HS-27A (cell line): Measurements from ENCODE around the gene PHLPP2.

Experiments used
- DNase-seq: peaks from one replicate; pipeline ENCODE4 v3.0.0-alpha.2; 2012; ENCODE audit warnings: low read depth, missing footprints

Gene PHLPP2

DNA sequence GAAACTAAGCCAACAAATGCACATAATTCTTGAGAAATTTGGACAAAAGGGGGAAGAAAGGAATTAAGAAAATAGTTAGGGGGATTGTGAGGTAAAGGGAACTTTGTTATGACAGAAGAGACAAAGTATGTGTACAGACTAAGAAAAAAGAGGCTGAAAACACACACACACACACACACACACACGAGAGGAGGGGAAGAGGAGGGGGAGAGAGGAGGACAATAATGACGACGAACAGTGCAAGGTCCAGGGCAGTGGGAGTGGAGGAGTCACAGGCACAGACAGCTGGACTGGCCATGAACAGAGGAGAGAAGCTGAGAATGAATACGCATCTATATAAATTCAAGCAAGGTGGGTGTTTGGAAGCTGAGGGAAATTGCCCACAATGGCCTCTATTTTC is 54.0 kb downstream of the PHLPP2 start:
- no peak for DNase-seq

DNA sequence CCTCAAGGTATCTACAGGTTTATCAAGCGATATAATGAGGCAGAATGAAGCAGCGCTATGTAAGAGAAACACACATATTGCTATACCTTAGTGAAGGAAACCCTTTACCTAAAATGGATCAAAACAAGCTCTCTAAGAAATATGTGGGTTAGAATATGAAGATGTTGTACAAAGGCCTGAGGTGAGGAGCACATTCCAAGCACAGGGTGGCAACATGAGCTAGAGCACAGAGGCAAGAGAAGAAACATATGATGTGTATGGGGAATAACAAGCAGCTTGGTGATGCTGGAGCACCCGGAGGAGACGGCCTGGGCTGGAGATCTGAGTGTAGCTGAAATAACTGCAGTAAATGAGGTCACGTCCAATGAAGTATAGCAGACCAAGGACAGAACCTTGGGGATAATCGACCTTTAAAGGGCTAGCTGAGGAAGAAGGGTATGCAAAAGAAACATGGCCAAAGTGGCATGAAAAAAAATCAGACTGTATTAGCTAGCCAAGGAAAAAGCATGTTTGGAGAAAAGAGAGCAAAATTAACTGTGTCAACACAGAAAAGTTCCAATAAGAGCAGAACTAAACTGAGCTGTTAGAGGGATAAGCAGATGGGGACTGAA is 54.5 kb downstream of the PHLPP2 start:
- no peak for DNase-seq

DNA sequence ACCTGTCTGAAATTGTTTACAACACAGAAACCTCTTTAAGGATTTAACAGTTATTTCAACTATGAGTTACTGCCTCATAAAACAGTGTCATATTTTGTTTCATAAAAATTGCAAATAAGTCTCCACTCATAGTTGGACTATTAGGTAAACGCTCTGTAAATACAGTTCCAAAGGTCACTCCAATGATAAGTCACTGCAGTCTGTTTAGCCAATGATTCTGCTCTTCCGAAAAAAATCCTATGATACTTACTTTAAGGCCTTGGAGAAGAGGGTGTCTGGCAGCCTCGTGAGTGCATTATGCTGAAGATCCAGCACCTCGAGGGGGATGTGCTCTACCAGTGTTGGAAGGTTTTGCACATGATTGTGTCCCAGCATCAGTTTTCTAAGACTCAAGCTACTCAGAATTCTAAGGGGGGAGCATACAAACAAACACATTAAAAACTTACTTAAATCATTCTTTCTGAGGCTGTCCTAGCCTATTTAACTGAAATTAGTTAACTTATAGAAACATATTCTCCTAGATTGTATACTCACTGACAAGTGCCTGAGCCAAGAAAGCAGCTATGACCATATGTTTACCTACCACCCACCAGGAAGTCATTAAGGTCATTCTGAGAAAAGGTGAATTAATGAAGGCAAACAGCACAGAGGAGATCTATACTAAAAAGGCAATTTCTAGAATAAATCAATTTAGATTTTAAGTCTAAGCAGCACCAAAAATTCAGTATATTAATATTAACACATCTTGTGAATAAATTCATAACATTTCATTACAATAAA is 57.4 kb downstream of the PHLPP2 start:
- no peak for DNase-seq

DNA sequence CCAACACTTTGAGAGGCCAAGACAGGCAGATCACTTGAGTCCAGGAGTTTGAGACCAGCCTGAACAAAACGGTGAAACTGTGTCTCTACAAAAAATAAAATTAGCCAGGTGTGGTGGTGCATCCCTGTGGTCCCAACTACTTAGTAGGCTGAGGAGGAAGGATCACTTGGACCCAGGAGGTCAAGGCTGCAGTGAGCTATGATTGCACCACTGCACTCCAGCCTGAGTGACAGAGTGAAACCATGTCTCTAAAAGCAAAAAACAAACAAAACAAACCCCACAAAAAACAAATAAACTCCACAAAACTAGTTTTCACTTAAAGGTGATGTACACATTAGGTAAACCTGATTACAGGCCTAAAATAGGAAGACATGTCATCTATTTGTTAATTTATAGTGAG is 58.2 kb downstream of the PHLPP2 start:
- no peak for DNase-seq

DNA sequence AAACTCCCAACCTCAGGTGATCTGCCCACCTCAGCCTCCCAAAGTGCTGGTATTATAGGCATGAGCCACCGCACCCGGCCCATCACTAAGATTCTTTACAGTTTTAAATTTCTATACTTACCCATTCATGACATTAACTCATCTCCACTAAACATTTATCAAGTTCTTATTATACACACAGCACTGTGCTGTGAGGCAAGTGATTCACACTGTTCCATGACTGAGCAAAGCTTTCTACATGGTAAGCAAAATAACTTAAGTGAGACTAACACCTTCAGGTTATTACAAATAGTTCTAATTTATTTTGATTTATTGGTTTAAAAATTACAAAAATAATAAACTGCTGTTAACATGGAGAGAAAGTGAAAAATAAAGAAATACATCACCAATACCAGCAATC is 65.0 kb downstream of the PHLPP2 start:
- no peak for DNase-seq

DNA sequence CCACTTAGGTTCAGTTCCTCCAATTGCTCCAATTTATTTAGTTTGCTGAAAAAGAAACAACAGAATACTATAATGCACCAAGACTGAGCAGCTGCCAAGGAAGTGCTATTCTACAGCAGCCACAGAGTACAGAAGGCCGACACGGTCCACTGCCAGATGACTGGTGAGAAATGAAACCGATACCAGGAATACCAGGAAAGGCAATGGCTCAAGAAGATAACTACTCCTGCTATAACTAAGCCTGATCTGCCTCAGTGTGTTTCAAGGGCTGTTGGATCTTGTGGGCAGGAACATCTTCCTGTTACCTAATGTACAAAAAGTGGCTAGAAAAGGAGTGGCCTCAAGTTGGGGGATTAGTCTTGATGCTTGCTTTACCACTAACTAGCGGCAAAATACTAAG is 65.7 kb downstream of the PHLPP2 start:
- DNase-seq: no peak

DNA sequence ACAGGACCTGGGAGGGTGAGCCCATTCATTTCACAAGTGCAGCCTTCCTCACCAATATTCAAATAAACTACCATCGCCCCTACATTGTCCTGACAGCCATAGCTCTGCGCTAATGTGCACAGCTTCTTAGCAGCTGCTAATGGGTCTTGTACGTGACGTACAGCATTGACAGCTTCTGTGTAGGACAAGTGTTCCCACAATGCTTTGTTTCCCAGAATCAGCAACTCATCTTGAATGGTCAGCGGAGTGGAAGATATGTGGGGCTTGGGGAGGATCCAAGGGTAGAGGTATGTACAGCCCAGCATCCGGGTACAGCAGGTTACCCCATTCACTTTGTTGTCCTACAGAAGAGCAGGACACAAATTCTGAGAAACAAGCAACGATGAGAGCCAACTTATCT is 74.8 kb downstream of the PHLPP2 start:
- no peak for DNase-seq

DNA sequence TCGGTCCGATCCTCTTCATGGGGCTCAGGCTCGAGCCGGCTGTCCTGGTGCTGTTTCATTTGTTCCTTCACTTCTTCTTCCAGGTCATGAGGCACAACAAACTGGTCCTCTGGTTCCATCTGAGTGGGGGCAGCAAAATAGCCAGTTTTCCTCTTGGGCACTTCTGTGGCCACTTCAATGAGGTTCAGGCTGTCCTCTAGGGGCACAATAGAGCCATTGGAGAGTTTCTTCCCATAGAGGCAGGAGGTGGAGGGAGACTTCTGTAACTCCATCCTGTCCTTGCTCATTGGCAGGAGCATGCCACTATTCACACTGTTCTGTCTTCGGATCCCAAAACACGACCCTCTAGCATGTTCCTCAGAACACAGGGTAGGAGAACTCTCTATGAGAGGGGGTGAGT is 75.6 kb downstream of the PHLPP2 start:
- no peak for DNase-seq

DNA sequence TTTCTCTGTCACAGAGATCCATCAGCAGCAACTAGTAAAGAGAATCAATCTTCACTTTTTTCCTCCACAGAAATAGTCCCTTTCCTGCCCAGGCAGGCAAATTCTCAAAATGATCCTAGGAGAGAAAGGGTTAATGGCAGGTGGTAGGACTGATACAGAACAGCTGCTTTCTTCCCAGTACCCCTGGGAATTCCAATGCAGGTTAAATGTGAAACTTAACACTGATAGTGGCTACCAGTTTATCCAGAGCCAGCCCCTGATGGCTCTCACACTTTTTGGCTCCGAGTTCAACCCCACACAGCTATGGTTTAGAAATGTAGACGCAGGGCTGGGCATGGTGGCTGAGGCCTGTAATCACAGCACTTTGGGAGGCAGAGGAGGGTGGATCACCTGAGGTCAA is 76.3 kb downstream of the PHLPP2 start:
- no peak for DNase-seq

DNA sequence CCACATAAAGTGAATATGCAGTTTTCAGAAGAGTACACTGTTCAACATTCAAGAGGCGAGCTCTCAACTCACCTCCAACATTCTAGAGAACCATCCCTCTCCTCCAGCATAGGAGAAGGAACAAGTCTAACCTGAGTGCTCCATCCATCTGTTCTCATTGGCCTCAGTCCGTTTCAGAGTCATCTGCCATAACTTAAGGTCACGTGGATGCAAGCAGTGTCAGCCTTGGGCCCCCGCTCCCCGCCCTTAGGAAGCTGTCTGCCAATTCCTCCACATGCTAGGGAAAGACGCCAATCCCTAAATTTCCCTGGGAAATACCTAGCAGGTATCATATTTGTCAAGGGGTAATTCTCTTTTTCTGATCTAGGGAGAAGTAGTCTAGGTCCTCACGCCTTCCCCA is 77.1 kb downstream of the PHLPP2 start:
- no peak for DNase-seq

DNA sequence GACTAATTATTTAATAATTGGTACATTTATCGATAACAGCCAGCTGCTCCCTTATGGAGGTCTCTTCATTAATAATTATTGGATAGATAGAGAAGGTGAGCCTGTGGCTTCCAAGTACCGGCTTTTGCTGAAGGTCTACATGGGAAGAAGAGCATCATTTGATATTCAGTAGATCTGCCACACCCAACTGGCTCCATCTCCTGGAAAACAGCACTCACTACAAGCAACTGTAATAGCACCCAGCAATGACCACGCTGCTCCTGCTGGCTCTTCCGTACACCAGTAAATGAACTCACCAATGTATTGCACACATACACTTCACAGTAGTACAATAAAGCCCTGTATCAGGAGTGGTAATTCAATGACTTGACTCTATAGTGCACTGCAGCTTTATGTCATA is 79.1 kb downstream of the PHLPP2 start:
- no peak for DNase-seq

DNA sequence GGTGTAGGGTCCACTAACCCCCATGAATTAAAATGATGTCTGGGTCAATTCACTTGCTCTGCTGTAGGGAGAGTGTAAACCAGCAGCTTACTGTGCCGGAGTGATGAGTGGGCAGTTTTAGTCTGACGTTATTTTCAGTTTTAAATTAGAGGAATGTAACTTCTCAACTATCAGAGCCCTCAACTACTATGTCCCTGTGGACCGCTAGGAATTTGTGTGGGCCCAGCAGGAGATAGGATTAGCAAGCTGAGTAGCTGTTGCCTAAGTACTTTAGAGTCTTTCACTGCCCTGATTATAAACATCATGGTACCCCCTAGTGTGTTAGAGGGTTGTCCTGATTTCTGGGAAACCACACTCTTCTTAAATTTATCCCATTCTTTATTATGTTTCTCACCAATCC is 87.1 kb downstream of the PHLPP2 start:
- no peak for DNase-seq

DNA sequence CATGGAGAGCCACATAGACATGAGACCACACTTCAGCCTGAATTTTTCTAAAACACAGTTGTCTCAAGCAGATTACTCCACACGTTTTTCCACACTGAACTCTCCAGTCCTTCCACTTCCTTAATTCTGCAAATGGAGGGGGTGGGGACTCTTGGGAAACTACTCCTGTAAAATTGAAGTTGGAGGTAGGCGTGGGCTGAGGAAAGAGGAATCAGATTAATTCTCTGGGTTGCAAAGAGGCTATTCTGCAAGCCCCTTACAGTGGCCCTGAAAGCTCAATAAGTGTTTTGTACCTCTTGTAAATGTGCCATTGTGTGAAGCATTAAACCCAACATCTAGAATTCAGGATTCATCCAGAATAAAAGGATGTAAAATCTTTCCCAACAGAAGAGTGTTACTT is 88.9 kb downstream of the PHLPP2 start:
- DNase-seq: no peak

DNA sequence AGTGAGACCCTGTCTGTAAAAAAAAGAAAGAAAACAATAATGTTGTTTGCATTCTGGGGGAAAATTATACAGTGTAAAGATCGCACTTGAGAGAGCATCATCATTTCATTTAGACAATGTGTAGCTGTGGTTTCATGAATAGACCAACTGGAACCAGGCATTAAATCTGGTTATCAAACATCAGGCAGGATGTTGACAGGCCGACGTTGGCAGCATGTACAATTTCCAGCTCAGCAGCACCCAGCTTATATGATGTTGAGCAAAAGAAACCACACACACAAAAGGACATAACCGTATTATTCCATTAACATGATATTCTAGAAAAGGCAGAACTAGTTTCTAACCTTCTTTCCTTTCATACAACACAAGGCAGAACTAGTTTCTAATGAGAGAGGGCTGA is 92.7 kb downstream of the PHLPP2 start:
- no peak for DNase-seq

DNA sequence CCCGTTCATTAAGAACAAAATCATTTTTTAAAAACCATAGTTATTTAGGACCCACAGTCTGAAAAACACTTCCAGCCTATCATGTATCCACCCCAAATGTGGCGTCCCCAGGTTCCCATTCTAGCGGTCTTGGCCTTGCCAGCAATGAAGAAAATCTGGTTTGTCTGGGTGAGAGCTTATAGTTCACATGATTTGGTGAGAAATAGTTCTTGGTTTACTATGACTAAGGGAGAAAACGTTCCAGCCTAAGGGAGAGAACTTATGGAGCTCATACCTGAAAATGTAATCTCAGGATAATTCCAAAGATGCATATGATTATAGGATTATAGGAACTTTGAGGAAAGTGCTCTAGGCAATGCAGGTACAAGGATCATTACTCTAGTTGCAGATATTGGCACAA is 93.7 kb downstream of the PHLPP2 start:
- no peak for DNase-seq

DNA sequence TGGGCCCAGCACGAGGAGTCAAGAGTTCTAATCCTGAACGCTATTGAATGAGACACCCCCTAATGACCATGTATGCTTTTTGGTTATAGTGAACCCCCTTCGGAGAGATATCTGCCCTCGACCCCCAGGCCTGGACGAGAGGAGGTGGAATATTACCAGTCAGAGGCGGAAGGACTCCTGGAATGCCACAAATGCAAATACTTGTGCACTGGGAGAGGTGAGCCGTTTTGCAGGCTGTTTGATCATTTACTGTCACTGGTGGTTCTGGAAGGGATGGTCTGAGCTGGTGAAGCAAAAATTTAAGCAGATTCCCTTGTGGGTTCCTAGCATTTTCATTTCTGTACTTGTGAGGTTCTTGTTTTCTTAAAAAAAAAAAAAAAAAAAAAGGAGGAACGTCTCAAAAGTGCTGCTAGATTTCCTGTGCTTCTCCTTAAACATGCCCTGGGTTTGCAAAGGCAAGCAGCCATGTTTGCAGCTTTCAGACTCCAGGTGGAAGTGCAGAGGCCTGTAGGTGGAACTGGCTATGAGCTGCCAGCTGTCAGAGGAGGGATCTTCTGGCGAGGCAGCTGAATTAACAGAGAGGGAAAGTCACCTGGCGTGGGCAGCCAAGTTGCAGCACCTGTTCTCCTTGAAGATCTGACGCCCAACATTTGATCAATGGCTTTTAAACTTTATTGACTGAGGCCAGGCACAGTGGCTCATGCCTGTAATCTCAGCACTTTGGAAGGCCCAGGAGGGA is 95.1 kb downstream of the PHLPP2 start:
- DNase-seq: no peak

DNA sequence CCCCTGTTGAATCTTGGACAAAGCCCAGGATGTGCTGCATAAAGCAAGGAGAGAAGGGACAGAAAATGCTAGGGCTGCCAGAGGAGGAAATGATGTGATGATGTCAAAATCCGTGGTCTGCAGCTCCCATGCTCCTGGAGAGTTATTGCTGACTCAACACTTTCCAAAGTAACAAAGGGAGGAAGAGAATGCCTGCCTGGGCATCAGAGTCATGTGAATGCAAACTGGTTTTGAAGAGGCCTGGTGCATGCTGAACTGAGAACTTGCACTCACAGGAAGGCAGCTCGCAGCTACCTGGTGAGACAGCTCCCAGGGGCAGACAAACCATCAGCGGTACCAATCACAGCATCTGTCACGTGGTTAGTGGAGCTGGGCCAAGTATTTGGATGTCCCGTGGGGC is 95.7 kb downstream of the PHLPP2 start:
- no peak for DNase-seq

DNA sequence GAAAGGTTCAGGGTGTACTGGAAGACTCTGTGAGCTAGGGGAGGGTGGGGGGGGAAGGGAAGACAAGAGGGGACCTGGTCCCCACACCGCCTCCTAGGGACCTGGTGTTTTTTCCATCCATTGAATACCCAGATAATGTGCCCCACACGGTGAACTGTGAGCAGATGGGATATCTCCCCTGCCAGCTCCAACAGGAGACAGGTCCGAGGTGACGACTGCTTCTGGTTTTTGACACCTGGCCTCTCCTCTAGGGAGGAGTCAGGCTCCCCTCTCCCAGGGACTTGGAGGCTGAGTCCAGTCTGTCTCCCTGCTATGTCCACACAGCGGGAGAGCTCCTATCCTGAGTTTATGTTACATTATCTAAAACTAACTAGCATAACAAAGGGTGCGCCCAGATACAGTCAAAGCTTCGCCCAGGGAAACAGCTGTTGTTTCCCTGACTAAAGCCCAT is 96.7 kb downstream of the PHLPP2 start:
- DNase-seq: no peak

DNA sequence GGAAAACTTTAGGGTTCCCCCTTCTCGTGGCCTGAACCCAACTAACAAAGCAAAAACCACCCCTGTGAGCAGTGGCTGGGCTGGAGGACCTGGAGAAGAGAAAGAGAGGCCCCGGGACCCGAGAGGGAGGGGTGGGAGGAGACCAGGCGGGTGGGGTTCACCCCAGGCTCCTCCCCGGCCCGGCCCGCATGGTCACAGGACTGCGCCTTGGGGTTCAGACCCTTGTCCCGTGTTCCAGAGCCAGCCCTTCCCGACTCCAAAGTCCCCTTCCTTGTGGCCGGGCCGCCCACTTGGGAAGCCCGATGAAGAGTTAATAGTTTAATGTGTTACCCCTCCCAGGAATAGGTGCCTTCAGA is 97.7 kb downstream of the PHLPP2 start:
- DNase-seq: no peak

DNA sequence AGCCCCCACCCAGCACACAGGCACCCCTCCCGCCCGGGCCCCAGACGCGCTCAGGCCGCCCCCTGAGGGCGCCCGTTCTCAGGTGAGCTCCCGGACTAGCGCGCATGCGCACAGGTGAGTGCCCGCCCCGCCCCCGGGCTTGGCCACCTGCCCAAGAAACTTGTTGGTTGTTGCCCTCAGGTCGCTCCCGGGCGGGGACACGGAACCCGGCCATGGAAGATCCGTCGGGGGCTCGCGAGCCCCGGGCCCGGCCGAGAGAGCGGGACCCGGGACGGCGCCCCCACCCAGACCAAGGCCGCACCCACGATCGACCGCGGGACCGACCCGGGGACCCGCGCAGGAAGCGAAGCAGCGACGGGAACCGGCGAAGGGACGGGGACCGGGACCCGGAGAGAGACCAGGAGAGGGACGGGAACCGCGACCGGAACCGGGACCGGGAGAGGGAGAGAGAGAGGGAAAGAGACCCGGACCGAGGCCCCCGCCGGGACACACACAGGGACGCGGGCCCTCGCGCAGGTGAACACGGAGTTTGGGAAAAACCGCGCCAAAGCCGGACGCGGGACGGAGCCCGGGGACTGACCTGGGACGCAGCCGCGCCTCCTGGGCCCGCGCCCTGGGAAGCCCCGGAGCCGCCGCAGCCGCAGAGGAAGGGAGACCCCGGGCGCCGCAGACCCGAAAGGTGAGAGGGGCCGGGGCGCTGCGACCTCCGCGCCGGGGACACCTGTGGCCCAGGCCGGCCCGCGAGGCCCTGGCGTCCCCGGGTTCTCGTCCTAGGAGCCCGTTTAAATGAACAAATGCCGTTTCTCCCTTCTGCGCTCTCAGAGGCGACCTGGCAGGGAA is 98.3 kb downstream of the PHLPP2 start, which contains the start of gene MARVELD3:
MARVELD3 (plus strand) TSS at position 167 of the 840 bp plus-strand sequence; CDS start at position 213, 46 bp downstream.
- DNase-seq: no peak

DNA sequence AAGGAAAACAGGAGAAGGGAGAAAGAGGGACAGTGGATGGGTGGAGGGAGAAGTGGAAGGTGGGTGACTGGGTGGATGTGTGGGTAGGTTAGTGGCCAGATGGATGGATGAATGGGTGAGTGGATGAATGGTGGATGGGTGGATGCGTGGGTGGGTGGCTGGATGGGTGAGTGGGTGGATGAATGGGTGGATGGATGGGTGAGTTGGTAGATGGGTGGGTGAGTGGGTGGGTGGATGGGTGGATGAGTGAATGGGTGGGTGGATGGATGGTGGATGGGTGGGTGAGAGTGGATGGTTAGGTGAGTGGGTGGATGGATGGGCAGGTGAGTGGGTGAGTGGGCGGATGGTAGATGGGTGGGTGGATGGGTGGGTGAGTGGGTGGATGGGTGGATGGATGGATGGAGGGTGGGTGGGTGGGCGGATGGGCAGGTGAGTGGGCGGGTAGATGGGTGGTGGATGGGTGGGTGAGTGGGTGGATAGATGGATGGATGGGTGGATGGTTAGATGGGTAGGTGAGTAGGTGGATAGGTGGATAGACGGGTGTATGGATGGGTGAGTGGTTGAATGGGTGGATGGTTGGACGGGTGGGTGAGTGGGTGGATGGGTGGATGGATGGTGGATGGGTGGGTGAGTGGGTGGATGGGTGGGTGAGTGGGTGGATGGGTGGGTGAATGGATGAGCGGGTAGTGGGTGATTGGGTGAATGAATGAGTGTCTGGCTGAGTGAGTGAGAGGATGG is 99.2 kb downstream of the PHLPP2 start:
- no peak for DNase-seq

DNA sequence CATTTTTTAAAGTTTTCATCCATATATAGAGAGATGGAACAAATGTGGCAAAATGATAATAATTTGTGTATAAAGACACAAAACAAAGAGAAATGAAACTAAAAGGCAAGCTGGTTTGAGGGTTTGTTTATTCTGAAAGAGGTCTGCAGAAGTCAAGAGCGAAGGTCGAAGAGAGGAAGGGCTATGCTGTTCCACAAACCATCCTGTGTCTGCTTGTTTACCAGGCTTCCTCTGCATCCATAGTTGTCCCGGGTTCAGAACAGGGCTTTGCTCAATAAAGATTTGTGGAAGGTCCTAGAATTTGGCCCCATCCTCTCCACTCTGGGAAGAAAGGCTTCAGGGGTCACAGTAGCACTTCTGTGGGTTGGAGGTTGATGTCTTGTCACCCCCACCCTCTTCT is 100.9 kb downstream of the PHLPP2 start:
- no peak for DNase-seq
